A673 (cell line): Measurements from ENCODE around the gene ASAP2. TPM values are rescaled to one million over a fixed set of nuclear protein-coding genes. Genes with fewer than 3 reads are reported as not detected.

ENCODE experiments used
- BruUV-seq: library from RNA; stranded (reverse); fragments of 400-500 nt; replicated peaks from 2 replicates; lab custom pipeline; 2021; lab: Mats Ljungman, UMichigan
- CTCF ChIA-PET: fragments of 300-600 bp; sonication (Branson Sonifier 250); formaldehyde crosslinking; loops from one replicate; lab custom pipeline; 2022; ENCODE audit warnings: antibody characterized with exemption; lab: Charles Lee
- POLR2A ChIA-PET: fragments of 300-600 bp; sonication (Branson Sonifier 250); formaldehyde crosslinking; loops from one replicate; lab custom pipeline; 2022; ENCODE audit warnings: antibody characterized with exemption; ENCODE audit not compliant: low non-redundant PET; lab: Charles Lee
- DNase-seq: peaks from one replicate; pipeline ENCODE4 v3.0.0-alpha.2; 2015; ENCODE audit warnings: low spot score
- H3K27ac ChIP-seq: fragments of 200-600 bp; sonication (generic); 2 replicates; pipeline ENCODE4 v1.5.1; 2016; ENCODE audit warnings: mixed run types, low read depth, mild to moderate bottlenecking, mixed read lengths, antibody characterized with exemption, low read length; ENCODE audit not compliant: poor library complexity, severe bottlenecking
- H3K27me3 ChIP-seq: fragments of 200-600 bp; sonication (generic); replicated peaks from 2 replicates; pipeline ENCODE4 v1.6.1; 2017; ENCODE audit warnings: mixed run types, low read depth, mild to moderate bottlenecking, mixed read lengths, antibody characterized with exemption, low read length; ENCODE audit not compliant: insufficient read depth, poor library complexity
- H3K36me3 ChIP-seq: fragments of 200-600 bp; sonication (generic); 2 replicates; pipeline ENCODE4 v1.6.1; 2016; ENCODE audit warnings: mixed run types, mild to moderate bottlenecking, mixed read lengths, antibody characterized with exemption, low read length; ENCODE audit not compliant: insufficient read depth, poor library complexity, severe bottlenecking
- H3K4me1 ChIP-seq: fragments of 200-600 bp; sonication (generic); 2 replicates; pipeline ENCODE4 v1.6.1; 2017; ENCODE audit warnings: mixed run types, mild to moderate bottlenecking, mixed read lengths, antibody characterized with exemption, low read length; ENCODE audit not compliant: insufficient read depth, poor library complexity, severe bottlenecking
- H3K4me3 ChIP-seq: fragments of 200-600 bp; sonication (generic); 2 replicates; pipeline ENCODE4 v1.5.1; 2016; ENCODE audit warnings: low read depth, mixed run types, mild to moderate bottlenecking, mixed read lengths, low read length; ENCODE audit not compliant: poor library complexity, severe bottlenecking
- H3K9me3 ChIP-seq: fragments of 200-600 bp; sonication (generic); 2 replicates; pipeline ENCODE4 v1.6.1; 2016; ENCODE audit warnings: mixed run types, low read depth, mild to moderate bottlenecking, mixed read lengths, antibody characterized with exemption, low read length; ENCODE audit not compliant: poor library complexity, severe bottlenecking
- EZH2 ChIP-seq: fragments of 200-600 bp; sonication (generic); IDR thresholded peaks from 2 replicates; pipeline ENCODE4 v1.6.1; 2017; ENCODE audit warnings: borderline replicate concordance, low read depth, mild to moderate bottlenecking, mixed read lengths, antibody characterized with exemption, low read length; ENCODE audit not compliant: poor library complexity, severe bottlenecking
- intact Hi-C: fragments of 100-400 bp; cut with micrococcal nuclease; formaldehyde crosslinking; loops from one replicate; pipeline ENCODE4 v1.10.0; 2022; ENCODE audit not compliant: unreplicated experiment
- total RNA-seq: library from RNA; stranded (reverse); gene quantifications from 2 replicates; pipeline ENCODE4 v1.2.3, GENCODE V29; 2021
- TF ChIP-seq, protein P1 (sequence below): fragments of 300-800, 200-600 bp; sonication (generic); conservative IDR thresholded peaks from 2 replicates; pipeline ENCODE4 v1.5.1; 2017; ENCODE audit warnings: low read depth, mild to moderate bottlenecking, antibody characterized with exemption, low read length, moderate library complexity, mixed read lengths

The ASAP2 gene
- total RNA-seq, 1 experiment from 2014 or later: 46.8 TPM

DNA sequence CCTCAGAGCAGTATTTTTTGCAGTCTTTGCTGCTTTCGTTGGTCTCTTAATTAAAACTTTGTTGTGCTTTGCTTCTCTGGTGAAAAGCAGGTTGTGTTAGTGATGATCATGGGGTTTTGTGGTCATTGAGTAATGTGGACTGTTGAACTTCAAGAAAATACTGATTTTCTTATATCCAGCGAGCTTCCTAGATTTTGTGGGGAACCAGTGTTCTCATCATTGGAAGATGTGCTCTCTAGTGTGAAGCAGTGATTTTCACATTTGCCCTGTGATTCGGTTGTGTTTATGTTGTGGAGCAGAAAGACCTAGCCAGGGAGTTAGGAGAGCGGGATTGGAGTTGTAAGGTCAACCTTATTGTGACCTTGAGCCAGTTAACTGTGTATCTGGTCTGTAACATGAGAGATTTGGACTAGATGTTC lies 12.4 kb downstream of the ASAP2 start:
- Histone ChIP-seq H3K9me3 (peaks cover 10% of the 10 kb centered on the region), H3K4me3 (no peak overlapping the region), H3K36me3 (no peaks in the 10 kb centered on the region), H3K27me3 (no peaks in the 10 kb centered on the region), H3K27ac (no peak overlapping the region), H3K4me1 (peaks cover 18% of the 10 kb centered on the region)
- BruUV-seq: no TSS peak
- CTCF ChIA-PET: no interaction called here
- POLR2A ChIA-PET: no interaction called here
- intact Hi-C loops: no loop called here
- DNase-seq: no peak
- no peak for TF ChIP-seq EZH2
- TF ChIP-seq, protein P1, sequence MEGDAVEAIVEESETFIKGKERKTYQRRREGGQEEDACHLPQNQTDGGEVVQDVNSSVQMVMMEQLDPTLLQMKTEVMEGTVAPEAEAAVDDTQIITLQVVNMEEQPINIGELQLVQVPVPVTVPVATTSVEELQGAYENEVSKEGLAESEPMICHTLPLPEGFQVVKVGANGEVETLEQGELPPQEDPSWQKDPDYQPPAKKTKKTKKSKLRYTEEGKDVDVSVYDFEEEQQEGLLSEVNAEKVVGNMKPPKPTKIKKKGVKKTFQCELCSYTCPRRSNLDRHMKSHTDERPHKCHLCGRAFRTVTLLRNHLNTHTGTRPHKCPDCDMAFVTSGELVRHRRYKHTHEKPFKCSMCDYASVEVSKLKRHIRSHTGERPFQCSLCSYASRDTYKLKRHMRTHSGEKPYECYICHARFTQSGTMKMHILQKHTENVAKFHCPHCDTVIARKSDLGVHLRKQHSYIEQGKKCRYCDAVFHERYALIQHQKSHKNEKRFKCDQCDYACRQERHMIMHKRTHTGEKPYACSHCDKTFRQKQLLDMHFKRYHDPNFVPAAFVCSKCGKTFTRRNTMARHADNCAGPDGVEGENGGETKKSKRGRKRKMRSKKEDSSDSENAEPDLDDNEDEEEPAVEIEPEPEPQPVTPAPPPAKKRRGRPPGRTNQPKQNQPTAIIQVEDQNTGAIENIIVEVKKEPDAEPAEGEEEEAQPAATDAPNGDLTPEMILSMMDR: no peak

DNA sequence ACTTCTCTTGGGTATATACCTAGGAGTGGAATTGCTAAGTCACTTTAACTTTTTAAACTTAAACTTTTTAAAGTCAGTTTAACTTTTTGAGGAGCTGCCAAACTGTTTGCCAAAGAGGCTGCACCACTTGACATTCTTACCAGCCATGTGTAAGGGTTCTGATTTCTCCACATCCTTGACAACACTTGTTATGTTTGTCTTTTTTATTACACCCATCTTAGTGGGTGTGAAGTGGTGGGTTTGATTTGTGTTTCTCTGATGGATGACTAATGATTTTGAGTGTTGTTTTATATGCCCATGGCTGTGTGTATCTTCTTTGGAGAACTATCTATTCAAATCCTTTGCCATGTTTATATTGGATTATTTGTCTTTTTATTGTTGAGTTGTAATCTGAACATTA lies 13.6 kb downstream of the ASAP2 start:
- H3K27ac ChIP-seq: no peak overlapping the region
- no TSS peak for BruUV-seq

DNA sequence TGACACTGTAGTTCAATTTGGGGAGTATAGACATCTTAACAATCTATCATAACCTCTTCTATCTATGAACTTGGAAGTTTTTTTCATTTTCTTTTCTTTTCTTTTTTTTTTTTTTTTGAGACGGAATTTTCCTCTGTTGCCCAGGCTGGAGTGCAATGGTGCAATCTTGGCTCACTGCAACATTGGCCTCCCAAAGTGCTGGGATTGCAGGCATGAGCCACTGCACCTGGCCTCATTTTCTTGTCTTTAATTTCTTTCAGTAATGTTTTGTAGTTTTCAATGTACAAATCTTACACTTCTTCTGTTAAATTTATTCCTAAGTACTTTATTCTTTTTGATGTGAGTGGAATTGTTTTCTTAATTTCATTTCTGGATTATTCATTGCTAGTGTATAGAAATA lies 14.6 kb downstream of the ASAP2 start:
- TF ChIP-seq, protein P1: no peak
- no peak for TF ChIP-seq EZH2
- no peak overlapping the region for H3K27ac ChIP-seq
- H3K36me3 ChIP-seq: no peaks in the 10 kb centered on the region
- ChIA-PET POLR2A (no interaction called here), CTCF (no interaction called here)
- H3K4me1 ChIP-seq: peaks cover 14% of the 10 kb centered on the region
- peaks cover 10% of the 10 kb centered on the region for H3K9me3 ChIP-seq
- H3K4me3 ChIP-seq: no peak overlapping the region
- BruUV-seq: no TSS peak
- intact Hi-C loops: no loop called here
- no peaks in the 10 kb centered on the region for H3K27me3 ChIP-seq
- no peak for DNase-seq

More for the DNA sequence above, 13.6 kb downstream of the ASAP2 start:
- POLR2A ChIA-PET: no interaction called here
- Histone ChIP-seq H3K9me3 (peaks cover 10% of the 10 kb centered on the region), H3K27me3 (no peaks in the 10 kb centered on the region), H3K4me3 (no peak overlapping the region), H3K36me3 (no peaks in the 10 kb centered on the region), H3K4me1 (peaks cover 17% of the 10 kb centered on the region)
- no peak for DNase-seq
- intact Hi-C loops: no loop called here
- TF ChIP-seq EZH2: no peak
- TF ChIP-seq, protein P1: no peak
- CTCF ChIA-PET: no interaction called here
